RWPE1 (cell line): Measurements from ENCODE around the gene CAT.

ENCODE experiments used
- CTCF ChIA-PET: fragments of 350-600 bp; sonication (Branson Sonifier 250); formaldehyde crosslinking; extraction: SDS; loops from one replicate; lab custom pipeline; 2021; lab: Yijun Ruan, JAX
- POLR2A ChIA-PET: fragments of 400-600 bp; formaldehyde crosslinking; extraction: SDS; loops from one replicate; lab custom pipeline; 2020; ENCODE audit warnings: antibody characterized with exemption; ENCODE audit not compliant: low non-redundant PET; lab: Yijun Ruan, JAX
- DNase-seq: peaks from one replicate; pipeline ENCODE4 v3.0.0; 2012; ENCODE audit warnings: low spot score
- H3K27ac ChIP-seq: fragments of 450-650 bp; 2 replicates; pipeline ENCODE4 v1.5.1; 2017
- CTCF ChIP-seq: fragments of 450-650 bp; conservative IDR thresholded peaks from 2 replicates; pipeline ENCODE4 v1.5.1; 2017; ENCODE audit warnings: low read depth, mild to moderate bottlenecking

CAT gene

GRCh38 chr11:34476849-34477248 is 38.1 kb downstream of the CAT start:
- no peak for TF ChIP-seq CTCF
- POLR2A ChIA-PET, result no interaction called here
- DNase-seq, result no peak
- no peak overlapping the region for H3K27ac ChIP-seq
- CTCF ChIA-PET, result interaction anchor here (0.6 kb wide), 1 partner anchor 10 kb away, joined by 4 read pairs; no protein-coding TSS in a partner anchor

GRCh38 chr11:34478845-34479663 is 40.3 kb downstream of the CAT start:
- POLR2A ChIA-PET, result no interaction called here
- no peak overlapping the region for H3K27ac ChIP-seq
- no peak for TF ChIP-seq CTCF
- DNase-seq, result no peak
- CTCF ChIA-PET, result no interaction called here

GRCh38 chr11:34480314-34480713 is 41.6 kb downstream of the CAT start:
- ChIA-PET CTCF (interaction anchor here (0.6 to 0.9 kb wide), 2 partner anchors 12 to 291 kb away, joined by 3 to 4 read pairs; no protein-coding TSS in a partner anchor), POLR2A (no interaction called here)
- no peak for TF ChIP-seq CTCF
- H3K27ac ChIP-seq, result no peak overlapping the region
- DNase-seq, result no peak

- DNase-seq, result no peak
- no peak overlapping the region for H3K27ac ChIP-seq
- TF ChIP-seq CTCF, result no peak
- POLR2A ChIA-PET, result no interaction called here
- CTCF ChIA-PET, result interaction anchor here (0.7 kb wide), 1 partner anchor 334 kb away, joined by 3 read pairs; no protein-coding TSS in a partner anchor
These were observed 42.6 kb downstream of the CAT start for GRCh38 chr11:34481307-34481706.

GRCh38 chr11:34483106-34483874 is 44.6 kb downstream of the CAT start:
- no peak for DNase-seq
- POLR2A ChIA-PET, result no interaction called here
- no peak overlapping the region for H3K27ac ChIP-seq
- no peak for TF ChIP-seq CTCF
- CTCF ChIA-PET, result interaction anchor here (0.6 kb wide), 1 partner anchor 35 kb away, joined by 3 read pairs; no protein-coding TSS in a partner anchor

GRCh38 chr11:34487430-34487829 is 48.7 kb downstream of the CAT start:
- CTCF ChIA-PET, result no interaction called here
- H3K27ac ChIP-seq, result no peak overlapping the region
- TF ChIP-seq CTCF, result no peak
- POLR2A ChIA-PET, result no interaction called here
- no peak for DNase-seq
